Astrocyte (in vitro differentiated cells and primary cell): ENCODE data around the gene TMEM17.

ENCODE experiments used
- EZH2 ChIP-seq: IDR thresholded peaks from 2 replicates; pipeline ENCODE4 v1.6.1; 2012; ENCODE audit warnings: mild to moderate bottlenecking, low read length, inconsistent platforms; ENCODE audit not compliant: insufficient read depth
- TF ChIP-seq, protein P1 (sequence below): IDR thresholded peaks from 2 replicates; pipeline ENCODE4 v1.5.1; 2011; ENCODE audit warnings: low read depth, mild to moderate bottlenecking, inconsistent platforms, low read length, moderate library complexity; ENCODE audit not compliant: insufficient read depth

DNA sequence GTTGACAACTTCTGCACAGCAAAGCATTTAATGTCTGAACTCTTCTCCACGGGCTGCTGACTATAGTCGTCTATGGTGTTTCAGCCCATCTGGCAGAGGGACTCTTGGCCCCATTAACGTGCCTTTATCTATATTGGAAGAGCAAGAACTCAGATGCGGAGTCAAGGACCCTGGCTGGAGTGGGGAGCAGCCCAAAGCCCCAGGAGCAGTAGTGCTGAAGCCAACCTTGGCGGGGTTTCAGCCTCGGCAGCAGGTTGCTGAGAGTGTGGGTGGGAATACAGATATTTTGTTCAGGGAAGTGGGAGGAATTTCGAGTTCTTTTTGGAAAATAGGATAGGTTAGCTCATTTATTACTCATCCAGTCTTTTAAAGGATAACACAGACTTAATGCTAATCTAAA is 34.2 kb downstream of the TMEM17 start:
- TF ChIP-seq, protein P1, sequence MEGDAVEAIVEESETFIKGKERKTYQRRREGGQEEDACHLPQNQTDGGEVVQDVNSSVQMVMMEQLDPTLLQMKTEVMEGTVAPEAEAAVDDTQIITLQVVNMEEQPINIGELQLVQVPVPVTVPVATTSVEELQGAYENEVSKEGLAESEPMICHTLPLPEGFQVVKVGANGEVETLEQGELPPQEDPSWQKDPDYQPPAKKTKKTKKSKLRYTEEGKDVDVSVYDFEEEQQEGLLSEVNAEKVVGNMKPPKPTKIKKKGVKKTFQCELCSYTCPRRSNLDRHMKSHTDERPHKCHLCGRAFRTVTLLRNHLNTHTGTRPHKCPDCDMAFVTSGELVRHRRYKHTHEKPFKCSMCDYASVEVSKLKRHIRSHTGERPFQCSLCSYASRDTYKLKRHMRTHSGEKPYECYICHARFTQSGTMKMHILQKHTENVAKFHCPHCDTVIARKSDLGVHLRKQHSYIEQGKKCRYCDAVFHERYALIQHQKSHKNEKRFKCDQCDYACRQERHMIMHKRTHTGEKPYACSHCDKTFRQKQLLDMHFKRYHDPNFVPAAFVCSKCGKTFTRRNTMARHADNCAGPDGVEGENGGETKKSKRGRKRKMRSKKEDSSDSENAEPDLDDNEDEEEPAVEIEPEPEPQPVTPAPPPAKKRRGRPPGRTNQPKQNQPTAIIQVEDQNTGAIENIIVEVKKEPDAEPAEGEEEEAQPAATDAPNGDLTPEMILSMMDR: no peak
- no peak for TF ChIP-seq EZH2
